HG03135 (cell line): ENCODE measurements around the gene PRR9.
"Not testable (repeated sequence)": the region's sequence is repeated elsewhere in the genome, so short reads cannot be mapped to it uniquely, and the experiment has no call there.

Experiments used
- ATAC-seq: cut with Tn5 transposase; IDR thresholded peaks from one replicate; pipeline ENCODE4 v1.9.1; 2021; ENCODE audit warnings: mild to moderate bottlenecking, moderate library complexity; ENCODE audit not compliant: unreplicated experiment

The PRR9 gene, protein sequence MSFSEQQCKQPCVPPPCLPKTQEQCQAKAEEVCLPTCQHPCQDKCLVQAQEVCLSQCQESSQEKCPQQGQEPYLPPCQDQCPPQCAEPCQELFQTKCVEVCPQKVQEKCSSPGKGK

DNA sequence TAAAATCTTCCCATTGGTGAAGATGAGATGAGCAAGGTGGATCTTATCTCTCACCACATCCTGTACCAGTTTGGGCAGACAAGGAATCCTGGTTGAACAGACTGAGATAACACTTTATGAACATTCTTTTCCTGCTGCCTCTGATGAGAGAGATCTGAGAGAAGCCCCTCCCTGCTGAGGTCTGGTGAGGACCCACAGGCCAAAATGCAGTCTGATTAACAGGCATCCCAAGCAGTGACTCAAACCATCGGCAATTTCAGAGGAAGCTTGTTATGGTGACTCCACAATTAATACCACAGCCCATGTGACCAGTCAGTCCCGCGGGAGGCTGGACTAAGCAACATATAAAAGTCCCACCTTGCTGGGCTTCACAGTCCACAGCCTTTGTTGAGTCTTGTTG is at the start of gene PRR9:
Gene PRR9 (plus strand): TSS at position 373 of the 400 bp plus-strand sequence. CDS start 561 bp downstream, outside the sequence.
- ATAC-seq: no peak

GRCh38 chr1:153168686-153169085 is 48.7 kb upstream of the PRR9 start:
- ATAC-seq: no peak

DNA sequence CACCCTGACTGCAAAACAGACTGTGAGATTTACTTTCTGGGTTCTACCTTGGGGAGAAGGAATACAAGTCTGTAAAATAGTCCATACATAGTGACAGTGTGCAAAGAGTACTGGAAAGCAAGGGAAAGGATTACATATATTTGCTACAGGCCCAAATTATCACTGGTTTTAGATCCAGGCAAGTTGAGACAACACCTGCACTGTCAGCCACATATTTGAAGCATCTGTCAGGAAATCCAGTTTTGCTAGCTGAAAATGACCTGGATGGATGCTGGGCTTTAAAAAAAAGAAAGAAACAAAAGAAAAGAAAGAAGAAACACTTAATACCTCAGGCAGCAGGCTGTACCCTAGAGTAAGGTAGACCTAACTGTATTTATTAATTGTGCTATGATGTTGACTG is 42.8 kb upstream of the PRR9 start:
- no peak for ATAC-seq

DNA sequence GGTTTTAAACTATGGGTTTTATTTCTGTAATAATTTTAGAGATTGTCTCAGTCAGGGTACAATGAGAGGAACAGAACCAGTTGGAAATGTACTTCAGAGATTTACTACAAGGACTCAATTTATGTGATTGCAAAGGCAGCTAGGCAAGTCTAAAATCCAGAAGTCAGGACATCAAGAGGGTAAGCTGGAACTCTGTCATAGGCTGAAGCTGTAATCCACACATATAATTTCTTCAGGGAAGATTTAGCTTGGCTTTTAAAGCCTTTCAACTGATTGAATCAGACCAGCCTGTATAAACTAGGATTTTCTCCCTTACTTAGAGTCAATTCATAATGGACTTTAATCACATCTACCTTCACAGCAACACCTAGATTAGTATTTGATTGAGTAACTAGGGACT is 38.5 kb upstream of the PRR9 start:
- no peak for ATAC-seq

DNA sequence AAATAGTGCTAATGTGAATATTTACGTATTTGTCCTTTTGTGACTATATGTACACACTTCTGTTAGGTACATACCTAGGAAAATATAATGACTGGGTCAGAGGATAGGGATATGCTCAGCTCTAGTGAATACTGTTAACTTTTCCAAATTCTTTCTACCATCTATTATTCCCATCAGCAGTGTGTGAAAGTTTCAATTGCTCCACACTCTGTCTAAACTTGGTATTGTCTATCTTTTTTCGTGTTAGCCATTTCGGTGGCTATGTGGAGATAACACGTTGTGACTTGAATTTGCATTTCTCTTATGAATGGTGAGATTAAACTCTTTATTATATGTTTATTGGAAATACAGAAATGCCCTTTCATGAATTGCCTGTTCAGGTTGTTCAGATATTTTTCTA is 36.8 kb upstream of the PRR9 start:
- no peak for ATAC-seq

DNA sequence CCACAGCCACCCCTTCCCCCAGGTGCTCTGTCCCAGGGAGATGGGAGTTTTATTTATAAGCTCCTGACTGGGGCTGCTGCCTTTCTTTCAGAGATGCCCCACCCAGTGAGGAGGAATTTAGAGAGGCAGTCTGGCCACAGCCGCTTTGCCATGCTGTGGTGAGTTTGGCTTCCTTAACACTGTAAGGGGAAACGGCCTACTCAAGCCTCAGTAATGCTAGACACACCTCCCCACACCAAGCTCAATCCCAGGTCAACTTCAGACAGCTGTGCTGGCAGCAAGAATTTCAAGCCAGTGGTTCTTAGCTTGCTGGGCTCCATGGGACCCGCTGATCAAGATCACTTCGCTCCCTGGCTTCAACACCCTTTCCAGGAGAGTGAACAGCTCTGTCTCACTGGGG is 29.1 kb upstream of the PRR9 start:
- ATAC-seq: not testable (repeated sequence)

GRCh38 chr1:153190373-153190772 is 27.0 kb upstream of the PRR9 start:
- ATAC-seq: no peak

DNA sequence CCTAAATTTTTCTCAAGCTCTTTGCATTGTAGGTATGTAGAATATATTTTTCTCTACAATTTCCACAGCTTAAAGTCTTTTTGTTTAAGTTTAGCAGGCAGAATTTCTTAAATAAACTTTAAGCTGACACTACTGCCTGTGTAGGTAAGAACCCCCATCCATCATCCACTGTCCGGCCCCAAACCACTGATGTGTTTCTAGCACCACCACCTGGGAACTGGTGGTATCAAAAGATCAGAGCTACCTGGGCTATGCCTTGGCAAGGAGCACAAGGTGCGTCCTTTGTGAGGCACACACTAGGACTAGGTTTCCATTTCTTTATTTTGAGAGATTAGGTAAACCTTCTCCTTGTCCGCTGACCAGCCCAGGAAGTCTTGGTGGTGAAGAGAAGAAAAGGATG is 24.7 kb upstream of the PRR9 start:
- no peak for ATAC-seq

DNA sequence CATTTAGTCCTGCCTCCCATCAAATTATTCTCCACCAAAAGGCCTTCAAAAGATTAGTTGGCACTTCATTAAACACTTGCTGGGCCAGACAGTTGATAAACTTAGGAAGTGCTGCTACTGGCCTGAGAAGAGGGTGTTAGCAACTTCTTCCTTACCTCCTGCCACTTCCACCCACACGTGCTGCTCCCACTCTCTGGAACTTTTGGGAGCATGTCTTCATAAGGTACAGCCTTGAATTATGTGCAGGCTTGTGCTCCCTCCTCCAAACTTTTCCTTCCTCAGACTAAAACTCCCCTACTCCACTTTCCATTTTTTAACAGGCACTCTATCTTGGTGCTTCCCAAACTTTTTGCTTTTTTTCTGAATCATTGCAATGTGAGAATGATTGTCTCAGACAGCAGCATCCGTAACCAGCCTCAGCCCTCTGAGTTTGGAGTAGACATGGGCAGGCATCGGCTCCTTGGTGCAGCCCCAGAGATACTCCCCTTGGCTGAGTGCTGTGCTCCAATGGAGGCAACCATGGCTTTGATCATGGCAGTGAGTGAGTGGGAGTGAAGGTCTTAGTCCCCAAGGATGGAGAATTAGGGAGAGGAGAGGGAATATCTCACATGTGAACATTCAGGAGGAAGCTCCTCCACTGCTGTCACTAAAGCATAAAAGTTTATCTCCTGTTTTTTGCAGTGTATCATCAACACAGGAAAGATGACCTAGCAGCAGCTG is 22.9 kb upstream of the PRR9 start:
- no peak for ATAC-seq

- ATAC-seq: no peak
These were observed 22.2 kb upstream of the PRR9 start for GRCh38 chr1:153195216-153195615.

DNA sequence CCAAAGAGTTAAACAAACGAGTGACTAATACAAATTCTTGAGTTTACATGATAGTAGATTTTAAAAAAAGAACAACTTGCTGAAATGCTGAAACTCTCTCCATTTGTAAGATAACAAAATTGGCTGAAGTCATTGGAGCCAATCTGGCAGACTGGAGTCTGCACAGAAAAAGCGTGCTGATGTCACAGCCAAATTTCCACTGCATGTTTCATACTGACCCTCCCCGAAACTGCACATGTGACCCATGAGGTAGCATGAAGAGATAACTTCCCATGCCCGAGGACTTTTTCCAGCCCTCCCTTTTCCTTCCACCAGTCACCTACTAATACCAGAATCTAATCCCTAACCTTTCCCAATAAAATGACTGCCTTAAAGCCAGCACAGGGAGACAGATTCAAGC is 15.4 kb upstream of the PRR9 start:
- no peak for ATAC-seq

GRCh38 chr1:153203130-153203529 is 14.3 kb upstream of the PRR9 start, which contains the start of gene LELP1:
Gene LELP1, plus strand, starts transcription at chr1:153203430. Its CDS starts 1,278 bp downstream, at chr1:153204708.
- ATAC-seq: no peak

DNA sequence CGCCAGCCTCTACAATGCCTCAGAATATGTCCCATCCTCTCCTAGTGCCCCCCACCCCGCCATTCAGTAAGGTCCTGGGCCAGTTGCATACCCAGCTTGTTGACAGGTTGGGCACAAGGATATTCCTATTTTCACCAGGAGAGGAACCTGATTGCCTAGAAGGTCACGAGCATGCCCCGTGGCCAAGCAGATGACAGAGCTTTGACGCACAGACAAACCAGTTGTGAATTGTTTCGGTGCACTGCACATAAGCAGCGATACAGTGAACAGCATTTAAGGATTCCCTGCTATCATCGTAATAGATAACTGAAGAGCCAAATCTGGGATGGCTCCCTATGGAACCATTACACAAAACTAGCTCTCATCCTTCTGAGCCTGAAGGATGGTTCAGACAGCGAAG is 10.8 kb upstream of the PRR9 start:
- ATAC-seq: no peak

DNA sequence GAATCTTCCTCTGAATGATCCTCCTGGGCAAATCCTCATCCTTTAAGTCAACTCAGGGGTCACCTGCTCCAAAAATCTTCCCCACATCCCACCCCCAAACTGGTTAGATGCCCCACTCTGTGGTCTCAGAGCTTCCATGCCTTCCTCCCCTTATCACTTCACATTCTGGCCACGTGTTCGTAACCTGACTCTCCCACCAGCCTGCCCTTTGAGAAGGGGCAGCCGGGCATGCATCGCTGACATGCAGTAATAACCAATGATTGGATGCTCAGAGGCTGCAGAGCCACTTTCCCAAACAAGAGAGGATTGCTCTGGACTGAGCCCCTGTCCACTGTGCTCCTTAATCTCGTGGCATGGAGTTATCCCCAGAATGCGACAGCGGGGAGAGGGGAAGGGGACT is 7.2 kb upstream of the PRR9 start:
- no peak for ATAC-seq

- no peak for ATAC-seq
These were observed 5.2 kb upstream of the PRR9 start for GRCh38 chr1:153212201-153212600.

DNA sequence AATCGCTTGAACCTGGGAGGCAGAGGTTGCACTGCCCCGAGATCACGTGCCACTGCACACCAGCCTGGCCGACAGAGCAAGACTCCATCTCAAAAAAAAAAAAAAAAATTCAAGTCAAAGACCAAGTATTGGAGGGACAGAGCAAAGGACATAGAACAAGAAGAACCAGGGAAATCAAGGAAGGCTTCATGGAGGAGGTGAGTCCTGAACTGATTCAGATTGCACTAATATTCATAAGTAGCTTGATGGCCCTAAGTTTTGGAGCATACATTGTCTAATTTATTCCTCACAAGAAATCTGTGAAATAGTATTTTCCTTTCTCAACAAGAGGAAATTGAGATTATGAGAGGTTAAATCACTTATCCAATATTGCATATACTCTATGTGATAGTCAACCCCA is 3.9 kb upstream of the PRR9 start:
- no peak for ATAC-seq

GRCh38 chr1:153217744-153218416 is 496 bp downstream of the PRR9 start:
- no peak for ATAC-seq

DNA sequence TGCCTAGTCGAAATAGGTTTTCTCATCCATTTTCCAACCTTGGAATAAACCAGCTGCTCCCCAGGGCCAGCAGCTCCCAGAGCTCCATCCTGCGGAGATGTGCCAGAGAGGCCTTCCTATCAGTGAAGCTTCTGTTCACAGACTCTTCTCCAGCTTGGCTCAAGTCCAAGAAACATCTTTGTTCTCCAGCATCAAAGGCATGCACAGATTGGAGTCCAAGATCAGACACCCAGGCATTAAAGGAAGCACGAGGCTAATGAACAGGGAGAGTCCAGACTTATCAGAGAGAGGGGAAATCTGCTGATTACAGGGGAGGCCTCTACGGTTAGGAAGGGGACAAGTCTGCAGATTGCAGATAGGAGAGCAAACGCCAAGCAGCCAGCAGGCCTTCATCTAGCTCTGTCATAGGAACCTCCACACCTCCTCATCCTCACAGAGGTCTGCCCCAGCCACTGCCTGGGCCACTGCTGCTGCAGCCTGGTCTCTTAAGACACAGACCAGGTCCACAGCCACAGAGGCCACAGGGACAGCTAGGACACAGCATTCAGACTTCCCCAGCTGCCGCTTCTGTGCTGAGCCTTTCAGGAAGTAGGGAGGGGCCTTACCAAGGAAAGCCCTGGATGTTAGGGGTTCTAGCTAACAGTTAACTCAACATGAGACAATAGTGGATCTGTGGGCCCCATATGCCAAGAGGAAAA is 3.4 kb downstream of the PRR9 start:
- no peak for ATAC-seq

DNA sequence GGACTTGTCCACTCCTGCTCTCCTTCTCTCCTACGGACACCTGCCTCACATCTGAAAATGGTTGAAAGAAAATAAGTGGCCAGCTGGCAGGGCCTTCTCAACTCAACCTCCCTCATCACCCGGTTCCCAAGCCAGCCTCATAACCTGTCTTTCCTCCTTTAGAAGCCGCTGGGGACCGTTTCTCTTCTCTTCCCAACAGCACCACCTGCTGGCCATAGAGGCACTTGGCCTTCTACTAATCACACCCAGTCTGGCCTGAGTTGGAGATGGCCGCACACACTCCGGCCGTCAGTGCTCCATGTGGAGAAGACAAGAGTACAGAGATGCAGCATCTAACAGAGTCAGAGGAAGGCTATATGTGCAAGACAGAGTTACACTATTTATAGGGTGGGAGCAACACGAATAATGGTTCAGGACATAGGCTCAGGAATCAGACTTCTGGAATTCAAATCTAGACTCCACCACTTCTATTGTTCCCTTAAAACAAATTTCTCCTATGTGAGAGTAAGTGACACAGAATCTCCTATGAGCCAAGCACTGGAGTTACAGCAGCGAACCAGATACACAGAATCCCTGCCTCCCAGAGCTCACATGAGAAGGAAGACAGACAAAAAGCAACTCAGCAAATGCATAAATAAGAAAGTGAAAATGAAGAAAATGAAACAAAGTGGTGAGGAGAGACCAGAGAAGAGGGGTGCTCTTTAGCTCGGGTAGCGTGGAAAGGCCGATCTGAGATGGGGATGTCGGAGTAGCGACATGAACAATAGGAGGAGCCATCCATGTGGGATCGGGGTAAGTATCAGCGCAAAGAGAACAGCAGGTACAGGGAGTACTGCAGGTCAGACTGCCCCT is 5.9 kb downstream of the PRR9 start:
- ATAC-seq: peak; percentile 63

DNA sequence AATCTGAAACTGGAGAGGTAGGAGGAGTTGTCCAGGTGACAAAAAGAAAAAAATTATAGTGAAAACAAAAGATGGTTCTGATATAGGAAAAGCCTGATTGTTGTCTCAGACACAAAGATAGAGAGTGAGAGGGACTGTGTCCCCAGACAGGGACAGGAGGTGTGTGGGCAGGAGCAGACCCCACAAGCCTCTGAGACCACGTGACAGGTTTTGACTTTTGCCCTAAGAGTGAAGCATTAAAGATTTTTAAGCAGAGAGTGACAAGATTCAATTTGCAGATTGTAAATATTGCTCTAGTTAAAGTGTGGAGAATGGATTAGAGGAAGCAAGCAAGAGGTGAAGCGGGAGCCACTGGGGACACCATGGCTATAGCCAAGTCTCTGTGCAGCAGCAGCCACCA is 10.4 kb downstream of the PRR9 start:
- no peak for ATAC-seq

GRCh38 chr1:153228491-153228890 is 11.1 kb downstream of the PRR9 start:
- no peak for ATAC-seq
